Activated T-helper 2 cell treated with anti-CD3 and anti-CD28 coated beads, Interferon-gamma antibody, Interleukin-2, Interleukin-4, amounts not matched to agents 10 μg/mL and 5 μg/mL and 100 μg/mL, durations not matched to agents 14 hours and 24 hours and 36 hours (primary cell): Measurements from ENCODE around the gene PSPH. TPM values are rescaled to one million over a fixed set of nuclear protein-coding genes. Genes with fewer than 3 reads are reported as not detected.
"Not testable (repeated sequence)": the region's sequence is repeated elsewhere in the genome, so short reads cannot be mapped to it uniquely, and the experiment has no call there.

Experiments used
- DNase-seq: peaks from one replicate; pipeline ENCODE4 v3.0.0; 2021; ENCODE audit warnings: low spot score
- H3K27ac Mint-ChIP-seq: one replicate; pipeline ENCODE4 v1.8.0; 2021; ENCODE audit warnings: mixed read lengths
- H3K27me3 Mint-ChIP-seq: one replicate; pipeline ENCODE4 v1.8.0; 2021; ENCODE audit warnings: low read depth, mixed read lengths
- H3K36me3 Mint-ChIP-seq: one replicate; pipeline ENCODE4 v1.8.0; 2021; ENCODE audit warnings: low read depth, mixed read lengths
- H3K4me1 Mint-ChIP-seq: one replicate; pipeline ENCODE4 v1.8.0; 2021; ENCODE audit warnings: low read depth, mixed read lengths
- H3K4me3 Mint-ChIP-seq: one replicate; pipeline ENCODE4 v1.8.0; 2021; ENCODE audit warnings: low read depth, mild to moderate bottlenecking, moderate library complexity, mixed read lengths
- H3K9me3 Mint-ChIP-seq: one replicate; pipeline ENCODE4 v1.8.0; 2021; ENCODE audit warnings: mixed read lengths
- intact Hi-C: fragments of 100-400 bp; cut with micrococcal nuclease; formaldehyde crosslinking; loops from one replicate; pipeline ENCODE4 v1.15.1; 2023
- total RNA-seq: library from RNA; stranded (reverse); gene quantifications from 2 replicates; pipeline ENCODE4 v1.2.3, GENCODE V29; 2022

The PSPH gene
- 18.4 and 20.8 TPM in 2 replicates for total RNA-seq

- H3K27me3 Mint-ChIP-seq: no peaks in the 10 kb centered on the region
These were observed at the start of gene PSPH, which contains the start of gene CCT6A for GRCh38 chr7:56051339-56052191. Gene PSPH, minus strand, starts transcription at chr7:56051444. Its CDS starts 30,232 bp downstream, at chr7:56021212. Gene CCT6A, plus strand, starts transcription at chr7:56051765. Its CDS starts 84 bp downstream, at chr7:56051849.

GRCh38 chr7:56099653-56100052 lies 48.4 kb upstream of the PSPH start:
- Mint-ChIP-seq H3K4me3 (no peak overlapping the region), H3K36me3 (peaks cover 56% of the 10 kb centered on the region), H3K27me3 (no peaks in the 10 kb centered on the region), H3K9me3 (no peaks in the 10 kb centered on the region), H3K27ac (no peak overlapping the region), H3K4me1 (peaks cover 9% of the 10 kb centered on the region)
- no peak for DNase-seq
- intact Hi-C loops: no loop called here

More at GRCh38 chr7:56051339-56052191, at the start of gene PSPH, which contains the start of gene CCT6A:
- peak within 1 kb of the TSS; percentile 93 for H3K27ac Mint-ChIP-seq
- H3K36me3 Mint-ChIP-seq: peaks cover 51% of the 10 kb centered on the region
- DNase-seq: peak; percentile 87
- H3K4me1 Mint-ChIP-seq: peaks cover 36% of the 10 kb centered on the region
- intact Hi-C loops: loop anchor here (1.0 to 5.0 kb wide), 7 partner anchors 13 to 479 kb away; partner anchors contain the start of genes CHCHD2, MRPS17, NIPSNAP2 and SUMF2
- peak within 1 kb of the TSS; percentile 95 for H3K4me3 Mint-ChIP-seq
- no peaks in the 10 kb centered on the region for H3K9me3 Mint-ChIP-seq

GRCh38 chr7:56098187-56099008 lies 47.2 kb upstream of the PSPH start:
- H3K4me3 Mint-ChIP-seq, H3K27ac Mint-ChIP-seq, intact Hi-C loops, H3K4me1 Mint-ChIP-seq, DNase-seq, H3K27me3 Mint-ChIP-seq, H3K9me3 Mint-ChIP-seq: not testable (repeated sequence)
- H3K36me3 Mint-ChIP-seq: peaks cover 47% of the 10 kb centered on the region

GRCh38 chr7:56097700-56098099 lies 46.5 kb upstream of the PSPH start:
- peaks cover 43% of the 10 kb centered on the region for H3K36me3 Mint-ChIP-seq
- DNase-seq: no peak
- H3K27ac Mint-ChIP-seq: no peak overlapping the region
- H3K27me3 Mint-ChIP-seq: no peaks in the 10 kb centered on the region
- intact Hi-C loops: no loop called here
- peaks cover 4% of the 10 kb centered on the region for H3K4me1 Mint-ChIP-seq
- H3K4me3 Mint-ChIP-seq: no peak overlapping the region
- H3K9me3 Mint-ChIP-seq: no peaks in the 10 kb centered on the region

GRCh38 chr7:56092789-56093531 lies 41.7 kb upstream of the PSPH start, which contains the start of gene PHKG1:
Gene PHKG1, minus strand, starts transcription at chr7:56092952. Its CDS starts 4,011 bp downstream, at chr7:56088941.
- Mint-ChIP-seq H3K4me1 (no peaks in the 10 kb centered on the region), H3K36me3 (peaks cover 12% of the 10 kb centered on the region), H3K27ac (no peak within 1 kb of the TSS), H3K4me3 (no peak within 1 kb of the TSS), H3K27me3 (no peaks in the 10 kb centered on the region), H3K9me3 (no peaks in the 10 kb centered on the region)
- intact Hi-C loops: no loop called here
- DNase-seq: no peak

- intact Hi-C loops, H3K36me3 Mint-ChIP-seq, DNase-seq, H3K27ac Mint-ChIP-seq, H3K9me3 Mint-ChIP-seq, H3K4me3 Mint-ChIP-seq, H3K4me1 Mint-ChIP-seq, H3K27me3 Mint-ChIP-seq: not testable (repeated sequence)
These were observed 41.1 kb upstream of the PSPH start for GRCh38 chr7:56092388-56092787.

- Mint-ChIP-seq H3K9me3 (no peaks in the 10 kb centered on the region), H3K27me3 (no peaks in the 10 kb centered on the region), H3K4me3 (no peak overlapping the region), H3K4me1 (no peaks in the 10 kb centered on the region), H3K27ac (no peak overlapping the region), H3K36me3 (peaks cover 7% of the 10 kb centered on the region)
- DNase-seq: no peak
- intact Hi-C loops: no loop called here
These were observed 40.3 kb upstream of the PSPH start for GRCh38 chr7:56091591-56091990.

- H3K4me1 Mint-ChIP-seq: no peaks in the 10 kb centered on the region
- DNase-seq: no peak
- peaks cover 10% of the 10 kb centered on the region for H3K36me3 Mint-ChIP-seq
- no peak overlapping the region for H3K27ac Mint-ChIP-seq
- no peaks in the 10 kb centered on the region for H3K27me3 Mint-ChIP-seq
- no peaks in the 10 kb centered on the region for H3K9me3 Mint-ChIP-seq
- H3K4me3 Mint-ChIP-seq: no peak overlapping the region
- intact Hi-C loops: no loop called here
These were observed 36.2 kb upstream of the PSPH start for GRCh38 chr7:56087445-56087844.

- Mint-ChIP-seq H3K4me1 (no peaks in the 10 kb centered on the region), H3K27ac (no peak overlapping the region), H3K4me3 (no peak overlapping the region), H3K27me3 (no peaks in the 10 kb centered on the region), H3K9me3 (no peaks in the 10 kb centered on the region), H3K36me3 (peaks cover 16% of the 10 kb centered on the region)
- intact Hi-C loops: no loop called here
- no peak for DNase-seq
These were observed 35.5 kb upstream of the PSPH start for GRCh38 chr7:56086761-56087160.

- Mint-ChIP-seq H3K36me3 (peaks cover 35% of the 10 kb centered on the region), H3K4me3 (no peak overlapping the region), H3K27me3 (no peaks in the 10 kb centered on the region), H3K4me1 (no peaks in the 10 kb centered on the region), H3K27ac (no peak overlapping the region), H3K9me3 (no peaks in the 10 kb centered on the region)
- no peak for DNase-seq
- intact Hi-C loops: no loop called here
These were observed 32.0 kb upstream of the PSPH start for GRCh38 chr7:56083150-56083785.

GRCh38 chr7:56081626-56082340 lies 30.5 kb upstream of the PSPH start:
- H3K27ac Mint-ChIP-seq: no peak overlapping the region
- H3K4me3 Mint-ChIP-seq: no peak overlapping the region
- DNase-seq: no peak
- H3K36me3 Mint-ChIP-seq: peaks cover 34% of the 10 kb centered on the region
- no peaks in the 10 kb centered on the region for H3K27me3 Mint-ChIP-seq
- intact Hi-C loops: no loop called here
- H3K9me3 Mint-ChIP-seq: no peaks in the 10 kb centered on the region
- H3K4me1 Mint-ChIP-seq: no peaks in the 10 kb centered on the region
